A549 (cell line): ENCODE results near the gene ELL2. TPM values are rescaled to one million over a fixed set of nuclear protein-coding genes. Genes with fewer than 3 reads are reported as not detected.

Experiments
- ATAC-seq, 2 experiments: fragments of 200-7000 bp in 1 of 2; fragments of >200 bp in 1 of 2; cut with Nextera tagmentation in 1 of 2; cut with Tn5 transposase in 1 of 2; 3 replicates each; pipeline versions ENCODE4 v1.8.0 to v1.9.1; 2018 to 2020; ENCODE audit warnings: mild to moderate bottlenecking in 1 of 2, moderate library complexity in 1 of 2
- CTCF ChIA-PET: fragments of 300-600 bp; sonication (Branson Sonifier 250); formaldehyde crosslinking; extraction: SDS; loops from one replicate; lab custom pipeline; 2021; ENCODE audit warnings: antibody characterized with exemption, inconsistent platforms; lab: Yijun Ruan, JAX
- POLR2A ChIA-PET: fragments of 350-600 bp; formaldehyde crosslinking; extraction: SDS; loops from one replicate; lab custom pipeline; 2021; ENCODE audit warnings: antibody characterized with exemption, inconsistent platforms; lab: Yijun Ruan, JAX
- DNase-seq, 2 experiments: peaks; one replicate each; pipeline versions ENCODE4 v3.0.0 to v3.0.0-alpha.2; 2011 to 2016; ENCODE audit warnings: low read depth in 1 of 2, low spot score in 1 of 2
- FAIRE-seq: peaks from 2 replicates; lab custom pipeline; 2011; peaks lifted over from hg19 to GRCh38; lab: Jason Lieb, UNC
- H3K27ac ChIP-seq, 2 experiments: fragments of >200 bp; sonication (Bioruptor Twin); formaldehyde crosslinking; 3 replicates each; pipeline ENCODE4 v1.5.1; 2016 to 2017
- H3K4me1 ChIP-seq: fragments of >200 bp; sonication (Bioruptor Twin); formaldehyde crosslinking; 3 replicates; pipeline ENCODE4 v1.6.1; 2016
- H3K4me2 ChIP-seq: fragments of >200 bp; sonication (Bioruptor Twin); formaldehyde crosslinking; 3 replicates; pipeline ENCODE4 v1.6.1; 2016
- H3K4me3 ChIP-seq: fragments of >200 bp; sonication (Bioruptor Twin); formaldehyde crosslinking; 3 replicates; pipeline ENCODE4 v1.5.1; 2016
- H3K9me3 ChIP-seq: fragments of >200 bp; sonication (Bioruptor Twin); formaldehyde crosslinking; 3 replicates; pipeline ENCODE4 v1.6.1; 2016
- BHLHE40 ChIP-seq: IDR thresholded peaks from 2 replicates; pipeline ENCODE4 v1.6.1; 2012; ENCODE audit warnings: low read depth, low read length, inconsistent platforms
- CBX8 ChIP-seq: fragments of 200-600 bp; sonication (generic); IDR thresholded peaks from 2 replicates; pipeline ENCODE4 v1.6.1; 2016
- CHD4 ChIP-seq: fragments of 200-600 bp; sonication (generic); IDR thresholded peaks from 2 replicates; pipeline ENCODE4 v1.6.1; 2016; ENCODE audit warnings: antibody characterized with exemption, mild to moderate bottlenecking, borderline replicate concordance
- EP300 ChIP-seq, 2 experiments: fragments of >200 bp; sonication (Bioruptor Twin); formaldehyde crosslinking; IDR thresholded peaks; 2 replicates in 1 of 2; 3 replicates in 1 of 2; pipeline ENCODE4 v1.6.1; 2016 to 2017
- ESRRA ChIP-seq: fragments of 150-350 bp; IDR thresholded peaks from 2 replicates; pipeline ENCODE4 v1.6.1; 2014; ENCODE audit warnings: mild to moderate bottlenecking, low read length, borderline replicate concordance
- FOXS1 ChIP-seq: fragments of 250-450 bp; sonication (Bioruptor Pico); IDR thresholded peaks from 2 replicates; pipeline ENCODE4 v1.5.0; 2020; ENCODE audit warnings: mild to moderate bottlenecking, moderate library complexity
- HDAC2 ChIP-seq: fragments of 200-600 bp; sonication (generic); IDR thresholded peaks from 2 replicates; pipeline ENCODE4 v1.6.1; 2016
- HEYL ChIP-seq: fragments of 250-450 bp; sonication (Bioruptor Pico); IDR thresholded peaks from 2 replicates; pipeline ENCODE4 v1.8.0; 2021; ENCODE audit warnings: mild to moderate bottlenecking, moderate library complexity
- HOXA7 ChIP-seq: fragments of 250-450 bp; sonication (Bioruptor Pico); IDR thresholded peaks from 2 replicates; pipeline ENCODE4 v1.5.0; 2020; ENCODE audit warnings: mild to moderate bottlenecking, moderate library complexity
- HOXB13 ChIP-seq: fragments of 250-450 bp; sonication (Bioruptor Pico); IDR thresholded peaks from 2 replicates; pipeline ENCODE4 v1.5.0; 2020; ENCODE audit warnings: low read depth, mild to moderate bottlenecking, moderate library complexity
- HOXB5 ChIP-seq: fragments of 250-450 bp; sonication (Bioruptor Pico); IDR thresholded peaks from 2 replicates; pipeline ENCODE4 v1.5.0; 2020; ENCODE audit warnings: mild to moderate bottlenecking, moderate library complexity
- JUN ChIP-seq, 2 experiments: fragments of >200 bp; sonication (Bioruptor Twin); formaldehyde crosslinking; IDR thresholded peaks; 2 replicates in 1 of 2; 3 replicates in 1 of 2; pipeline ENCODE4 v1.6.1; 2016 to 2017
- MAFK ChIP-seq: fragments of 450-650 bp; IDR thresholded peaks from 2 replicates; pipeline ENCODE4 v1.6.1; 2014; ENCODE audit not compliant: partially characterized antibody
- MAZ ChIP-seq: fragments of 150-350 bp; IDR thresholded peaks from 2 replicates; pipeline ENCODE4 v1.6.1; 2014; ENCODE audit warnings: antibody characterized with exemption, low read depth, low read length, borderline replicate concordance
- MYC ChIP-seq: IDR thresholded peaks from 2 replicates; pipeline ENCODE4 v1.6.1; 2012; ENCODE audit warnings: mild to moderate bottlenecking, inconsistent platforms, low read length, improper control_type of control experiment, borderline replicate concordance
- NPAS2 ChIP-seq: fragments of 250-450 bp; sonication (Bioruptor Pico); IDR thresholded peaks from 2 replicates; pipeline ENCODE4 v1.8.0; 2022; ENCODE audit warnings: mild to moderate bottlenecking, moderate library complexity, borderline replicate concordance
- POLR2A ChIP-seq: IDR thresholded peaks from 2 replicates; pipeline ENCODE4 v1.6.1; 2012; ENCODE audit warnings: mild to moderate bottlenecking, low read length
- POLR2AphosphoS2 ChIP-seq: conservative IDR thresholded peaks from 2 replicates; pipeline ENCODE4 v1.6.1; 2012; ENCODE audit warnings: low read length, improper control_type of control experiment, inconsistent platforms
- RAD21 ChIP-seq, 2 experiments: fragments of >200 bp in 1 of 2; sonication (Bioruptor Twin) in 1 of 2; formaldehyde crosslinking in 1 of 2; IDR thresholded peaks in 1 of 2; conservative IDR thresholded peaks in 1 of 2; 2 replicates in 1 of 2; 3 replicates in 1 of 2; pipeline ENCODE4 v1.6.1; 2012 to 2018; ENCODE audit warnings: inconsistent platforms in 1 of 2
- RARB ChIP-seq: fragments of 250-450 bp; sonication (Bioruptor Pico); IDR thresholded peaks from 2 replicates; pipeline ENCODE4 v1.8.0; 2021; ENCODE audit warnings: mild to moderate bottlenecking, moderate library complexity
- RCOR1 ChIP-seq: fragments of 150-350 bp; IDR thresholded peaks from 2 replicates; pipeline ENCODE4 v1.6.1; 2014; ENCODE audit warnings: antibody characterized with exemption, low read length, low read depth
- RFX5 ChIP-seq: fragments of 450-650 bp; IDR thresholded peaks from 2 replicates; pipeline ENCODE4 v1.7.1; 2014; ENCODE audit warnings: antibody characterized with exemption, mild to moderate bottlenecking, moderate library complexity
- TP53 ChIP-seq: fragments of 250-450 bp; sonication (Bioruptor Pico); IDR thresholded peaks from 2 replicates; pipeline ENCODE4 v1.5.0; 2021; ENCODE audit warnings: mild to moderate bottlenecking, moderate library complexity
- ZC3H11A ChIP-seq: fragments of 450-650 bp; IDR thresholded peaks from 2 replicates; pipeline ENCODE4 v1.6.1; 2014; ENCODE audit warnings: antibody characterized with exemption, mild to moderate bottlenecking
- ZFP36 ChIP-seq: fragments of 450-650 bp; IDR thresholded peaks from 2 replicates; pipeline ENCODE4 v1.6.1; 2014; ENCODE audit warnings: borderline replicate concordance; ENCODE audit not compliant: partially characterized antibody
- WGBS: methylation state at CpG from one replicate; pipeline ENCODE4 v1.1.6; 2017; ENCODE audit errors: missing lambda C conversion rate; 5-methylcytosine and 5-hydroxymethylcytosine counted together
- polyA plus RNA-seq, 4 experiments: library from polyadenylated mRNA; depleted of rRNA in 3 of 4; stranded (reverse); fragments of >200 nt; fragmentation: RNase III in 1 of 4; extraction: RNeasy Plus Mini Kit Qiagen cat#74134 plus additional on column Dnase treatment in 1 of 4; gene quantifications; 2 replicates in 3 of 4; 3 replicates in 1 of 4; pipeline ENCODE4 v1.2.3, GENCODE V29; 2011 to 2017
- TF ChIP-seq, protein P1 (sequence below): fragments of >200 bp; sonication (Bioruptor Twin); formaldehyde crosslinking; IDR thresholded peaks from 3 replicates; pipeline ENCODE4 v1.6.1; 2016
- TF ChIP-seq, protein P2 (sequence below): IDR thresholded peaks from 2 replicates; pipeline ENCODE4 v1.6.1; 2012
- TF ChIP-seq, protein P3 (sequence below): fragments of >200 bp; sonication (Bioruptor Twin); formaldehyde crosslinking; IDR thresholded peaks from 2 replicates; pipeline ENCODE4 v1.6.1; 2016
- TF ChIP-seq, protein P4 (sequence below): IDR thresholded peaks from 2 replicates; pipeline ENCODE4 v1.6.1; 2012
- TF ChIP-seq, protein P5 (sequence below): fragments of 150-350 bp; IDR thresholded peaks from 2 replicates; pipeline ENCODE4 v1.6.1; 2014; ENCODE audit warnings: low read depth, mild to moderate bottlenecking, low read length

The ELL2 gene
- polyA plus RNA-seq, 2 of the 4 experiments (the other 2 are of a cell fraction) = 11.8 to 24.2 TPM

DNA sequence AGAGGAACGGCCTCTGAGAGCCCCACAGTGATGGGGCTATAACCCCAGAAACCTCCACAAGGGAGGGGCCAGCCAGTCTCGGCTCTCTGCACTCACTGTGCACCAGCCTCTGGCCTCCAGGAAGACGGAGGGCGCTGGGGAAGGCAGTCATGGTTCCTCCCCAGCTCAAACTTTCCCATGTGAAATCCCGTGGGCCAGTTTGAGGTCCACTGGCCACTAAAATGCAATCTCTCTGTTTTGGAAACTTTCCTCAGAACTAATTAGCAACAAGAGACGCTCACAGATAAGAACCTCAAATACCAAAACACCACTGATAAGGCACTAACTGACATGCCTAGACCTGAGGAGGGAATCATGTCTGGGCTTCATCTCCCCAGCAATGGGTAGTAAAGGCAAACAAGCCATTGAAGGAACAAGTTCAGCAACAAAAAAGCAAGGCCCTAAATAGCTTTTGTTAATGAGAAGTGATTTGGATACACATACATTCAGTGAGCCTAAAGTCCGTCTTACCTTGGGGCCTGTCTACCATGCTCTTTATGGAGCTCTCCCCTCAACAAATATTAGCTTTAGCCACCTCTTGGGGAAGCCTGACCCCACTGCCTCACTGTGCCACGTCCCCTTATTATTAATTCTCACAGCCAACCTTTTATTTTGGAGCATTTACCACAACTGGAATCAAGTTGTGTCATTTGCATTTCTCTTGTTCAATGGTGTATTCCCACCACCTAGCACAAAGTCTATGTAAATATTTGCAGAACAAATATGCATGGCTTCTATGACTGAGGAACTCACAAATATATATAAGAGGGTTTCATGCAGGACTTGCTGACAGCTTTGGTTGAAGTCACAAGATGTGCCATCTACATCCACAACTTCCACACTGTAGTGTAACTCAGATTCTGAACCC is 83.0 kb downstream of the ELL2 start:
- H3K4me3 ChIP-seq = no peak overlapping the region
- DNase-seq = no peak
- WGBS = 78% methylated on average over 8 of the region's 8 CpGs
- FAIRE-seq = no peak
- H3K27ac ChIP-seq = no peak overlapping the region; a peak in 1 of 6 replicates
- POLR2A ChIA-PET = no interaction called here
- CTCF ChIA-PET = interaction anchor here (0.6 to 1.9 kb wide), 7 partner anchors 12 to 733 kb away, joined by 3 to 9 read pairs (median 3); no protein-coding TSS in a partner anchor
- no peaks in the 10 kb centered on the region for H3K9me3 ChIP-seq
- ATAC-seq = peak in 1 of 2 experiments; percentile 26; a peak in 2 of 6 replicates
- H3K4me2 ChIP-seq = peak overlapping the region; percentile 44; the same call in 2 of the 3 replicates
- peaks cover 11% of the 10 kb centered on the region for H3K4me1 ChIP-seq
- no peak for TF ChIP-seq RFX5
- TF ChIP-seq, protein P1, sequence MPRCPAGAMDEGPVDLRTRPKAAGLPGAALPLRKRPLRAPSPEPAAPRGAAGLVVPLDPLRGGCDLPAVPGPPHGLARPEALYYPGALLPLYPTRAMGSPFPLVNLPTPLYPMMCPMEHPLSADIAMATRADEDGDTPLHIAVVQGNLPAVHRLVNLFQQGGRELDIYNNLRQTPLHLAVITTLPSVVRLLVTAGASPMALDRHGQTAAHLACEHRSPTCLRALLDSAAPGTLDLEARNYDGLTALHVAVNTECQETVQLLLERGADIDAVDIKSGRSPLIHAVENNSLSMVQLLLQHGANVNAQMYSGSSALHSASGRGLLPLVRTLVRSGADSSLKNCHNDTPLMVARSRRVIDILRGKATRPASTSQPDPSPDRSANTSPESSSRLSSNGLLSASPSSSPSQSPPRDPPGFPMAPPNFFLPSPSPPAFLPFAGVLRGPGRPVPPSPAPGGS = no peak
- no peak for TF ChIP-seq MAZ
- no peak for TF ChIP-seq ZC3H11A
- TF ChIP-seq NPAS2 (CRISPR knock-in tag) = no peak
- no peak for TF ChIP-seq ZFP36
- TF ChIP-seq, protein P2, sequence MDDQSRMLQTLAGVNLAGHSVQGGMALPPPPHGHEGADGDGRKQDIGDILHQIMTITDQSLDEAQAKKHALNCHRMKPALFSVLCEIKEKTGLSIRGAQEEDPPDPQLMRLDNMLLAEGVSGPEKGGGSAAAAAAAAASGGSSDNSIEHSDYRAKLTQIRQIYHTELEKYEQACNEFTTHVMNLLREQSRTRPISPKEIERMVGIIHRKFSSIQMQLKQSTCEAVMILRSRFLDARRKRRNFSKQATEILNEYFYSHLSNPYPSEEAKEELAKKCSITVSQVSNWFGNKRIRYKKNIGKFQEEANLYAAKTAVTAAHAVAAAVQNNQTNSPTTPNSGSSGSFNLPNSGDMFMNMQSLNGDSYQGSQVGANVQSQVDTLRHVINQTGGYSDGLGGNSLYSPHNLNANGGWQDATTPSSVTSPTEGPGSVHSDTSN = no peak
- no peak for TF ChIP-seq HDAC2
- TF ChIP-seq POLR2A = no peak
- no peak for TF ChIP-seq RCOR1
- no peak for TF ChIP-seq RARB (CRISPR knock-in tag)
- TF ChIP-seq BHLHE40 = no peak
- TF ChIP-seq RAD21 (conservative IDR thresholded peaks at IDR 0.05 in 1 of 2, IDR thresholded peaks at IDR 0.05 in 1 of 2) = no peak
- no peak for TF ChIP-seq POLR2AphosphoS2
- no peak for TF ChIP-seq JUN (IDR thresholded peaks at IDR 0.05)
- TF ChIP-seq HOXB5 = no peak
- no peak for TF ChIP-seq HOXB13
- no peak for TF ChIP-seq HEYL (CRISPR knock-in tag)

DNA sequence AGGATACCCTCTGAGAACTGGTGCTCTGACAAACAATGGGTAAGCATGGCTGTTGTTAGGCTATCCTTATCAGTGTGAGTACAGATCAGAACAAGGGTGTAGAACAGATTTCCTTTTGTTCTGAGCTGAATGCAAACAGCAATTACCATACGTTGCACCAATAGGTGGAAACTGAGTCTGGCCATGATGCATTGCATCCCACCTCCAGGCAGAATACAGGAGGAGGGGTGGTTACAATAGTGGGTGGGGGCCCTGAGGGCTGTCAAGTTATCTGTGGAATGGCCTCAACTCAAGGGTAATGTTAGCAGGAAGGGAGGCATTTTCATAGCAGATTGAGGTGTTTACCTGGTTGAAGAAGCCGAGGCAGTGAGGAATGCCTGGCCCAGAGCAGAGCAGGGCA is 84.9 kb downstream of the ELL2 start:
- 87% methylated on average over 2 of the region's 2 CpGs for WGBS
- H3K9me3 ChIP-seq = no peaks in the 10 kb centered on the region
- H3K4me3 ChIP-seq = no peak overlapping the region
- DNase-seq = no peak
- H3K4me1 ChIP-seq = peaks cover 11% of the 10 kb centered on the region
- POLR2A ChIA-PET = no interaction called here
- no peak overlapping the region for H3K4me2 ChIP-seq
- TF ChIP-seq FOXS1 (CRISPR knock-in tag) (no peak), MAFK (no peak), JUN (IDR thresholded peaks at IDR 0.05) (no peak), HEYL (CRISPR knock-in tag) (no peak), RCOR1 (no peak), HOXA7 (CRISPR knock-in tag) (no peak), CBX8 (no peak)
- TF ChIP-seq, all 56 proteins: peak for 0
- FAIRE-seq (no peak), ATAC-seq (no peak)
- CTCF ChIA-PET = interaction anchor here (0.6 kb wide), 1 partner anchor 376 kb away, joined by 4 read pairs; no protein-coding TSS in a partner anchor
- H3K27ac ChIP-seq = no peak overlapping the region

DNA sequence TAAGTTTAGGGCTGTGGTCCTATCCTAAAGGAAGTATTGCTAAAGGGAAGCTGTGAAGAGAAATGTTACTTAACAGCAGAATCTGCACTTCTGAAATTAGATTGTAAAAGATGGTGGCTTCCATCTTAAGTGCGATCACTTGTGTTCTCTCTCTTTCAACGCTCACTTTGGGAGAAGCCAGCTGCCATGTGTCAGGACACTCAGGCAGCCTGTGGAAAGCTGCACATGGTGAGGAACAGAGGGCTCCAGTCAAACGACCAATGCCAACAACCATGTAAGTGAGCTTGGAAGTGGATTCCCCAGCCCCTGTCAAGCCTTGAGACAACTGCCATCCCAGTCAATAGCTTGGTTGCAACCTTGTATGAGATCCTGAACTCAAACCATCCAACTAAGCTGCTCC is 87.4 kb downstream of the ELL2 start:
- no peak for DNase-seq
- H3K9me3 ChIP-seq = no peaks in the 10 kb centered on the region
- 68% methylated on average over 3 of the region's 3 CpGs for WGBS
- TF ChIP-seq HOXB13 (no peak), CHD4 (no peak), ESRRA (no peak), EP300 (IDR thresholded peaks at IDR 0.05) (no peak), MYC (no peak), MAZ (no peak), HEYL (CRISPR knock-in tag) (no peak), TP53 (CRISPR knock-in tag) (no peak)
- TF ChIP-seq, protein P3, sequence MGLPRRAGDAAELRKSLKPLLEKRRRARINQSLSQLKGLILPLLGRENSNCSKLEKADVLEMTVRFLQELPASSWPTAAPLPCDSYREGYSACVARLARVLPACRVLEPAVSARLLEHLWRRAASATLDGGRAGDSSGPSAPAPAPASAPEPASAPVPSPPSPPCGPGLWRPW = no peak
- TF ChIP-seq, protein P4, sequence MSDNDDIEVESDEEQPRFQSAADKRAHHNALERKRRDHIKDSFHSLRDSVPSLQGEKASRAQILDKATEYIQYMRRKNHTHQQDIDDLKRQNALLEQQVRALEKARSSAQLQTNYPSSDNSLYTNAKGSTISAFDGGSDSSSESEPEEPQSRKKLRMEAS = no peak
- TF ChIP-seq, protein P5, sequence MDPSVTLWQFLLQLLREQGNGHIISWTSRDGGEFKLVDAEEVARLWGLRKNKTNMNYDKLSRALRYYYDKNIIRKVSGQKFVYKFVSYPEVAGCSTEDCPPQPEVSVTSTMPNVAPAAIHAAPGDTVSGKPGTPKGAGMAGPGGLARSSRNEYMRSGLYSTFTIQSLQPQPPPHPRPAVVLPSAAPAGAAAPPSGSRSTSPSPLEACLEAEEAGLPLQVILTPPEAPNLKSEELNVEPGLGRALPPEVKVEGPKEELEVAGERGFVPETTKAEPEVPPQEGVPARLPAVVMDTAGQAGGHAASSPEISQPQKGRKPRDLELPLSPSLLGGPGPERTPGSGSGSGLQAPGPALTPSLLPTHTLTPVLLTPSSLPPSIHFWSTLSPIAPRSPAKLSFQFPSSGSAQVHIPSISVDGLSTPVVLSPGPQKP = no peak
- TF ChIP-seq, all 56 proteins: peak for 0
- H3K4me1 ChIP-seq = peaks cover 19% of the 10 kb centered on the region
- H3K4me3 ChIP-seq = no peak overlapping the region
- no peak overlapping the region for H3K4me2 ChIP-seq
- no peak overlapping the region for H3K27ac ChIP-seq
- no peak for ATAC-seq
- ChIA-PET CTCF (interaction anchor here (0.6 to 1.5 kb wide), 4 partner anchors 13 to 462 kb away, joined by 3 read pairs; no protein-coding TSS in a partner anchor), POLR2A (no interaction called here)
- no peak for FAIRE-seq
